IgD-negative memory B cell (primary cell): ENCODE data around the gene MBLAC1. TPM values are rescaled to one million over a fixed set of nuclear protein-coding genes. Genes with fewer than 3 reads are reported as not detected.

Experiments used
- H3K27ac Mint-ChIP-seq, 3 donors: one replicate each; pipeline ENCODE4 v1.8.0; 2020 to 2022; ENCODE audit warnings: mild to moderate bottlenecking in 3 of 3, mixed read lengths in 3 of 3, moderate library complexity in 1 of 3
- H3K27me3 Mint-ChIP-seq: one replicate; pipeline ENCODE4 v1.8.0; 2021; ENCODE audit warnings: mixed read lengths
- H3K36me3 Mint-ChIP-seq: one replicate; pipeline ENCODE4 v1.8.0; 2020; ENCODE audit warnings: mild to moderate bottlenecking, mixed read lengths
- H3K4me1 Mint-ChIP-seq, 3 donors: one replicate each; pipeline ENCODE4 v1.8.0; 2020 to 2022; ENCODE audit warnings: mixed read lengths in 3 of 3, mild to moderate bottlenecking in 1 of 3
- H3K4me3 Mint-ChIP-seq, 4 donors: one replicate each; pipeline ENCODE4 v1.8.0; 2020 to 2022; ENCODE audit warnings: mild to moderate bottlenecking in 4 of 4, mixed read lengths in 4 of 4, moderate library complexity in 3 of 4
- H3K9me3 Mint-ChIP-seq, 3 donors: one replicate each; pipeline ENCODE4 v1.8.0; 2020 to 2021; ENCODE audit warnings: mixed read lengths in 3 of 3, mild to moderate bottlenecking in 1 of 3
- polyA plus RNA-seq: library from polyadenylated mRNA; unstranded; fragments of 300-500 nt; fragmentation: Illumina TruSeq; gene quantifications from one replicate; pipeline ENCODE4 v1.2.3, GENCODE V29; 2021

Gene MBLAC1
- polyA plus RNA-seq, 1 donor from 2014 or later: 1.4 TPM

DNA sequence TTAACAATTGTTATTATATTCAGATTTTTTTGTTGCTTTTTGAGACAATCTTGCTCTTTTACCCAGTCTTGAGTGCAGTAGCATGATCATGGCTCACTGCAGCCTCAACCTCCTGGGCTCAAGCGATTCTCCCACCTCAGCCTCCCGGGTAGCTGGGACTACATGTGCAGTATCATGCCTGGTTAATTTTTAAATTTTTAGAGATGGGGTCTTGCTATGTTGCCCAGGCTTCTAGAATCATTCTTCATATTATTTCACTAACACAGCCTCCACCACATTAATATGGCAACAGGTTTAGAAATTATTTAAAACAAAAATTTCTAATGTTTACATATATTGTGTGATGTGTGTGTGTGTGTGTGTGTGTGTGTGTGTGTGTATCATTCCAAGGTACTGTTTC, 20.5 kb downstream of the MBLAC1 start:
- H3K27me3 Mint-ChIP-seq: no peaks in the 10 kb centered on the region
- H3K4me1 Mint-ChIP-seq: peaks cover 15 to 21% (median 16%) of the 10 kb centered on the region in 3 donors
- no peak overlapping the region for H3K27ac Mint-ChIP-seq
- no peak overlapping the region for H3K4me3 Mint-ChIP-seq
- H3K36me3 Mint-ChIP-seq: peaks cover 2% of the 10 kb centered on the region
- H3K9me3 Mint-ChIP-seq: no peaks in the 10 kb centered on the region

DNA sequence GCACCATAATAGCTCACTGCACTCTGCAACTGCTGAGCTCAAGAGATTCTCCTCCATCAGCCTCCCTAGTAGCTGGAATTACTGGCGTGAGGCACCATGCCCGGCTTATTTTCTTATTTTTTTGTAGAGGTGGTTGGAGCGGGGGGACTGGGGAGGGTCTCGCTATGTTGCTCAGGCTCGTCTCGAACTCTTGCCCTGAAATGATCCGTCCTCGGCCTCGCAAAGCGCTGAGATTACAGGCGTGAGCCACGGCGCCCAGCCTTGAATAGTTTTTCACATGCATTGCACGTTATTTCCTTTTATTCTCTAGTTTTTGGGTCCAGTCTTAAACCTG, 21.4 kb downstream of the MBLAC1 start:
- Mint-ChIP-seq H3K27ac (peak overlapping the region; percentile 82 to 98 (median 97)), H3K4me3 (peak overlapping the region; percentile 80 to 99 (median 97)), H3K36me3 (peaks cover 2% of the 10 kb centered on the region), H3K27me3 (no peaks in the 10 kb centered on the region), H3K4me1 (peaks cover 19 to 29% (median 21%) of the 10 kb centered on the region in 3 donors), H3K9me3 (no peaks in the 10 kb centered on the region)

DNA sequence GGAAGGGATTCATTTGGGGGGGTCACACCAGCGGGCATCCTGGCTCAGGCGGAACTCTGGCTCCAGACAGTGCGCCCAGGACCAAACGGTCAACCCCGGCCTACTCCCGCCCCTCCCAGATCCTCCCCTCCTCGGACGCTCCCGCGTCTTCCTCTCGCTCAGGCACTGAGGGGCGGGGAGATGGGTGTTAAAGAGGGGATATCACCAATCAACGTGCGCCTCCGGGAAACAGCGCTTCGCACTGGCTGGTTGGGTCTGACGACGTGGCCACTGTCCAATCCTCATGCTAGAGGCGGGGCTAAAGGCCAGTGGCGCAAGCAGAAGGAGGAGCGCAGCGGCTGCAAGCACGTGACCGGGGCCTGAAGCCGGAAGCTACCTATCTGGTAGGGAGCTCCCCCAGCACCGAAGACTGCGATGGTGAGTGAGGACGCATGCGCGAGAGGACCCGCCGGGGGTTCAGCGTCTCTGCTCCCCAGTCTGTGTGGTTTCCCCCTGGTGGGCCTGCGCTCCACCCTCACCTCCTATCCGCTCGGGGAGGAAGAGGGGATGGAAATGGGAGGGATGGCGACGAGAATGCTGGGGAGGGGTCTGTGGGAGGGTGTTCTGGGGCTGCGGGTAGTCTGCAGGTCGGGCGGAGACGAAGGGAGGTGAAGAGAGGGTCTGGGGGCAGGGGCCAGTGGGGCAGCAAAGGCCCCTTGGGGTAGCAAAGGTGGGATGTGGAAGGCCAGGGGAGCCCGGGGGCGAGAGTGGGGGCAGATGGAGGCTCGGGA, 22.0 kb downstream of the MBLAC1 start, which contains the start of gene LAMTOR4:
Gene LAMTOR4 (plus strand): TSS at position 360 of the 770 bp plus-strand sequence. CDS start 55 bp downstream, at position 415.
- no peaks in the 10 kb centered on the region for H3K9me3 Mint-ChIP-seq
- H3K36me3 Mint-ChIP-seq: peaks cover 2% of the 10 kb centered on the region
- H3K27me3 Mint-ChIP-seq: no peaks in the 10 kb centered on the region
- peaks cover 19 to 31% (median 24%) of the 10 kb centered on the region in 3 donors for H3K4me1 Mint-ChIP-seq
- H3K4me3 Mint-ChIP-seq: peak within 1 kb of the TSS; percentile 80 to 99 (median 97)
- H3K27ac Mint-ChIP-seq: peak within 1 kb of the TSS; percentile 82 to 98 (median 97)

DNA sequence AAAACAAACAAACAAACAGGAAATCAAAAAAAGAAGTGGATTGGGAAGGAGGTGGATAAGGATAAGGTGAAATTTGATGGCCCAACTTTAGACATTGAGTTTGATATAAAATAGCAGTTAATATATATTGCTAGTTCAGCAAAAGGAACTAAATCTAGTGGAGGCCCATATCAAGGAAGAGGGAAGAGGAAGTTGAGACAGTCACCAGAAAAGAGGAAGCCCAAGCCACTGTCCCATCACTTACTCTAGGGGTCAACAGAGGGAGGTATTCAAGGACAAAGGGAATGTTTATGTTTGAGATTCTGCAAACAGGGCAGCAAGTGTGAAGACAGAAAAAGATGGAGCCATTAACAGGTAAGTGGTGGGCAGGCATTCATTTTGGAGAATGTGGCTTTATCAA, 25.6 kb downstream of the MBLAC1 start:
- Mint-ChIP-seq H3K36me3 (peaks cover 4% of the 10 kb centered on the region), H3K9me3 (no peaks in the 10 kb centered on the region)

DNA sequence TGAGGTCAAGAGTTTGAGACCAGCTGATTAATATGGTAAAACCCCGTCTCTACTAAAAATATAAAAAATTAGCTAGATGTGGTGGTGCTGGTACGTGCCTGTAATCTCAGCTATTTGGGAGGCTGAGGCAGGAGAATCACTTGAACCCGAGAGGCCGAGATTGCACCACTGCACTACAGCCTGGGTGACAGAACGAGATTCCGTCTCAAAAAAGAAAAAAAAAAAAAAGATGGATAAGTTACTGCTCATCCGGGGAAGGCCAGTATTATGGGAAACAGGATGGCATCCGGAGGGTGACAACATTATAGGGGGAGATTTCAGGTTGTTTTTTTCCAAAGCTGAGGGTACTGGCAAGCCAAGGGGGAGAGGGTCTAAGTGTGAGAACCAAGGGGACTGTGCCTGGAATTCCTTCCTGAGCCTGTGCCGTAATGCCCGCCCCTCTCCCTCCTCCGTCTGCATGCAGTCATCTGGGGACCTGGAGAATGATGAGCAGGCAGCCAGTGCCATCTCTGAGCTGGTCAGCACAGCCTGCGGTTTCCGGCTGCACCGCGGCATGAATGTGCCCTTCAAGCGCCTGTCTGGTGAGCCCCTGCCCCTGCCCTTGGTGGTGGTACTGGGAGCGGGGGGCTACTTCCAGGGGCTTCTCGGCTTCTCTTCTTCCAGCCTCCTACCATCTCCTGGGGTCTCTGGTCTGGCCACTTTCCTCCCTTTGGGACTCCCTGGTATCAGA, 26.3 kb downstream of the MBLAC1 start:
- Mint-ChIP-seq H3K27me3 (no peaks in the 10 kb centered on the region), H3K4me3 (peak overlapping the region in 3 of 4 donors; percentile 58 to 88 (median 68)), H3K4me1 (peaks cover 38 to 48% (median 42%) of the 10 kb centered on the region in 3 donors), H3K27ac (peak overlapping the region in 1 of 3 donors; percentile 92), H3K9me3 (no peaks in the 10 kb centered on the region), H3K36me3 (peaks cover 4% of the 10 kb centered on the region)

More for the DNA sequence above, 25.6 kb downstream of the MBLAC1 start:
- Mint-ChIP-seq H3K4me3 (peak overlapping the region; percentile 10 to 88 (median 62)), H3K4me1 (peaks cover 34 to 44% (median 39%) of the 10 kb centered on the region in 3 donors), H3K27me3 (no peaks in the 10 kb centered on the region), H3K27ac (peak overlapping the region in 2 of 3 donors; percentile 36 to 92)

DNA sequence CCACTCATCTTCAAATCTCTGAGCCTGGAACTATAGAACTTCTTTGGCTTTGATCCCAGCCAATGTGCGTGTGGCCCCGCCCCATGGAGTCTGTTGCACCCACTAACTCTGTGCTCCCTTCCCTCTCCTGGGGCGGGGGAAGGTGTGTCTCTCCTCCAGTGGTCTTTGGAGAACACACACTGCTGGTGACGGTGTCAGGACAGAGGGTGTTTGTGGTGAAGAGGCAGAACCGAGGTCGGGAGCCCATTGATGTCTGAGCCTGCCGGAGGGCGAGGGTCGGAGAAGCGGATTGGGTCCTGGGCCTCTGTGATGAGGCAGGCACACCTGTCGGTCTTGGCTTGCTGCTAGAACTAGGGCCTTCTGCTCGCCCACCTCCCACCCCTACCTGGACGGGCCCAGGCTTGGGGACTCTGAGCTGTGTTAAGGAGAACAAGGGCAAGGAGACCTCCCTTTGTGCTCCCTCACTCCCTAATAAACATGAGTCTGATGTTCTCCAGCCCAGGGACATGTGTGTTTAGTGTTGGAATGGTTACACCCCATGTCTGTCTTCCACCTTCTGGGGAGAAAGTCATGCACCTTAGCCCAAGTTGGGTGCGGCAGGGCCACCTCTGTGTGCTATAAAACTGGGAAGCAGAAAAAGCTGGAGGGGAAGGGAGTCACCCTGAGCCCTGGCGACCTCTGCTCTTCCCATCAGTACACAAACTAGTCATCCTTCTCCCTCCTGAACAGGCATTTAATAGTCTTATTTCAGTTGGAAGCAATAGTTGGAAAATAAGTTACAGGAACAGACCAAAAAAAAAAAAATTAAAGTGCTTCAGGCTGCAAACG, 27.2 kb downstream of the MBLAC1 start:
- peaks cover 4% of the 10 kb centered on the region for H3K36me3 Mint-ChIP-seq
- peaks cover 33 to 42% (median 37%) of the 10 kb centered on the region in 3 donors for H3K4me1 Mint-ChIP-seq
- peak overlapping the region in 2 of 3 donors; percentile 82 to 92 for H3K27ac Mint-ChIP-seq
- H3K4me3 Mint-ChIP-seq: peak overlapping the region in 3 of 4 donors; percentile 28 to 68 (median 58)
- no peaks in the 10 kb centered on the region for H3K27me3 Mint-ChIP-seq
- no peaks in the 10 kb centered on the region for H3K9me3 Mint-ChIP-seq

DNA sequence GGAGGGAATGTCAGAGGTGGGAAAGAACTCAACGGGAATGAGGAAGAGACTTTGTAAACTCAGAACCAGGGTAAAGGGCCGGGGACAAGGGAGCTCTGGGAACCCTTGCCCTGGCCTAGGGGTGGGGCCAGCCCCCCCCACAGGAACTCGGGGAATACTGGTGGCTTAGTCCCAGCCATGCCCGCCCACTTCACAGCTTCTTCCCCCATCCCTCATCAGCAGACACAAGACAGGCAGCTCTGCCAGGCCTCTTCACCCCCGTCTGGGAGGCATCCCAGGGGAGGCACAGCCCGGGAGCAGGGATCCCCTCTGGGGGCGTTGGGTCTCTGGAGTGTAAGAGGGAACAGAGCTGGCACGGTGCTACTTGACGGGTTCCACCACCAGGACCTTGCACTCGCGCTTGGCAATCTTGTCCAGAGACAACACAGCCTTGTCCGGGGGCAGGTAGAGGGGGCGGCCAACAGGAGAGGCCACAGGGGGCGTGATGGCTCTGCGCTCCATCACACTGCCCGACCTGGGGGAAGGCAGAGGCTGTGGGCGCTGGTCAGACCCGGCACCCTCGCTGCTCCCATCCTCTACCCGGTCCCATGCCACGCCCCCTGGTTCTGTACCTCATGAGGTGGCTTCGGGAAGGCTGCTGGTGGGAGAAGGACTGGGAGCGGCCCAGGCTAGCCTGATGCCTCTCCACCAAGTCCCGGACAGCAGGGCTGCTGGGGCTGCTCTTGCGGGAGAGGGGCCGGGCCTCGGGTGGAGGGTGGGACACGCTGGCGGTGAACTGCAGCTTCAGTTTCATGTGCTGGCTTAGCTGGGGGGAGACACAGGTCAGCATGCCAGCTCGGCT, 28.1 kb downstream of the MBLAC1 start:
- Mint-ChIP-seq H3K27ac (peak overlapping the region in 2 of 3 donors; percentile 31 to 82), H3K4me1 (peaks cover 32 to 42% (median 40%) of the 10 kb centered on the region in 3 donors)

DNA sequence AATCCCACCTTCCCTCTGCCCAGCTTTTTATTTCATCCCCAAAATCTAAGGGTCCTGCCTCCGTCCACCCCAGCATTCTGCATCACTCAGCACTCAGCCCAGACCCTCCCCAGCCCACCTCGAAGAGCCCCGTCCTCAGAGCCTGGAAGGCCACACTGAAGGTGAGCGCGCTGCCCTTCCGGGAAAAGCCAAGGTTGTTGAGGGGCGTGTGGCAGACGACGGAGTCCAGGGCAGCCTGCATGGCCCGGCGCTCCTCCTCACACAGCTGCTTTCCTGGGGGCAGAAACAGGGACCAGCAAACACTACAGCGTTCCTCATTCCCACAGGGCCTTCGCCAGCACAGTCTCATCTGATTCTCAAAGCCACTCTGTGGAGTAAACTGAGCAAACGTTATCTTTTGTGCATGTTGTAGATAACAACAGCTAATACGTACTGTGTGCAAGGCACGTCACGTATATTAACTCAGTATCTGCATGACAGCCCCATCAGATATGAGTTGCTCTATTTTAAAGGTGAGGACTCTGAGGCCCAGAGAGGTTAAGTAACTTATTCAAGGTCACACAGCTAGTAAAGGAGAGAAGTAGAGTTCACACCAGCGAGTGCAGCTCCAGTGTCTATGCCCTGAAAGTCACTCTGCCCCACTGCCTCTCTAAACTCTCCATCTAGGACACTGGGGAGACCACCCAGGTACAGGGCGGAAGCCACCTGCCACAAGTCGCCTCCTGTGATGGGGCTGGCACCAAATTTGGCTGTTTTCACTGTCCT, 29.0 kb downstream of the MBLAC1 start:
- Mint-ChIP-seq H3K4me1 (peaks cover 25 to 36% (median 35%) of the 10 kb centered on the region in 3 donors), H3K36me3 (peaks cover 2% of the 10 kb centered on the region), H3K27ac (peak overlapping the region; percentile 56 to 93 (median 76)), H3K27me3 (no peaks in the 10 kb centered on the region), H3K9me3 (no peaks in the 10 kb centered on the region), H3K4me3 (peak overlapping the region in 3 of 4 donors; percentile 47 to 85 (median 74))

More for the DNA sequence above, 28.1 kb downstream of the MBLAC1 start:
- Mint-ChIP-seq H3K9me3 (no peaks in the 10 kb centered on the region), H3K4me3 (peak overlapping the region in 2 of 4 donors; percentile 47 to 68), H3K27me3 (no peaks in the 10 kb centered on the region), H3K36me3 (peaks cover 4% of the 10 kb centered on the region)

DNA sequence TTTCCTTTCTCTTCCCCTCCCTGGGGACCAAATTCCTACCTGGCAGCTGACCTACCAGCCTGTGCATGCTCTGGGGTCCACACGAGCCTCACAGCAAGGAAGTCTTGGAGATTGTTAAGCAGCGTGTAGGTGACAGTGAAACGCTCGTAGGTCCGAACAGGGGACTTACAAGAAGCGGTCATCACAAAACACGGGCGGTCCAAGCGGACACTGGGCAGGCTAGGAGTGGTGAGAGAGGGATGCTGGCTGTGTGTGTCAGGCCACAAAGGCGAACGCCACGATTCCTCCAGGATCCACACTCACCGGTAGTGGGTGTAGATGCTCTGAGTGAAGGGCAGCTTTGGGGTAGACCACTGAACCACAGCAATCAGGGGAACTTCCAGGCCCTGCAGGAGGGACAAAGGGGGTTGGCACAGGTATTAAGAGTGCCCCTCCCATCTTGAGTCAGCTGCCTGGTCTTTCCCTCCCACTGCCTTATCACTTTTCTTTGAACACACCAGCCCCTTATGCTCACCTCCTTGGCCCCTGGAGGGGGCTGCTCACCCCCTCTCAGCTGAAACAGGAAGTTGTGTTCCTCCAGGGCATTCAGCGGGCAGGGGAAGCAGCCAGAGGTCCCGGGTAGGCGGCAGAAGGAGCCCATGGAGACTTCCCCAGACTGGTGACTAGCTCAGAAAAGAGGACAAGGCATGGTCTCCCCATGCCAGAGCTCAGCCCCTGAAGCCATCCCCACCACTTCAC, 29.7 kb downstream of the MBLAC1 start:
- peak overlapping the region; percentile 89 to 95 (median 93) for H3K27ac Mint-ChIP-seq
- no peaks in the 10 kb centered on the region for H3K27me3 Mint-ChIP-seq
- H3K36me3 Mint-ChIP-seq: peaks cover 2% of the 10 kb centered on the region
- no peaks in the 10 kb centered on the region for H3K9me3 Mint-ChIP-seq
- peak overlapping the region; percentile 79 to 93 (median 86) for H3K4me3 Mint-ChIP-seq
- peaks cover 28 to 36% (median 35%) of the 10 kb centered on the region in 3 donors for H3K4me1 Mint-ChIP-seq

DNA sequence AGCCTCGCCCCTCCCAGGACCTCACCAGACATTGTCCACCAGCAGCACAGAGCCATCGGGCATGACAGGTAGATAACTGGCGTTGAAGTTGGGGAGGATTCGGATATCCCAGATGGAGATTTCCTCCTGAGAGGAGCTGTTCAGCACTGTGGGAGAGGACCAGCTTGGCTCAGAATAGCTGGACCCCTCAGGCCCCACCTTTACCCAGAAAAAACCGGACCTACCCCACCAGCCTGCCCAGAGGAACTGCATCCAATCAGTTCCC, 30.2 kb downstream of the MBLAC1 start:
- H3K27ac Mint-ChIP-seq: peak overlapping the region; percentile 89 to 95 (median 93)
- H3K4me3 Mint-ChIP-seq: peak overlapping the region; percentile 79 to 93 (median 86)
- no peaks in the 10 kb centered on the region for H3K27me3 Mint-ChIP-seq
- H3K36me3 Mint-ChIP-seq: peaks cover 2% of the 10 kb centered on the region
- peaks cover 28 to 37% (median 31%) of the 10 kb centered on the region in 3 donors for H3K4me1 Mint-ChIP-seq
- H3K9me3 Mint-ChIP-seq: no peaks in the 10 kb centered on the region

DNA sequence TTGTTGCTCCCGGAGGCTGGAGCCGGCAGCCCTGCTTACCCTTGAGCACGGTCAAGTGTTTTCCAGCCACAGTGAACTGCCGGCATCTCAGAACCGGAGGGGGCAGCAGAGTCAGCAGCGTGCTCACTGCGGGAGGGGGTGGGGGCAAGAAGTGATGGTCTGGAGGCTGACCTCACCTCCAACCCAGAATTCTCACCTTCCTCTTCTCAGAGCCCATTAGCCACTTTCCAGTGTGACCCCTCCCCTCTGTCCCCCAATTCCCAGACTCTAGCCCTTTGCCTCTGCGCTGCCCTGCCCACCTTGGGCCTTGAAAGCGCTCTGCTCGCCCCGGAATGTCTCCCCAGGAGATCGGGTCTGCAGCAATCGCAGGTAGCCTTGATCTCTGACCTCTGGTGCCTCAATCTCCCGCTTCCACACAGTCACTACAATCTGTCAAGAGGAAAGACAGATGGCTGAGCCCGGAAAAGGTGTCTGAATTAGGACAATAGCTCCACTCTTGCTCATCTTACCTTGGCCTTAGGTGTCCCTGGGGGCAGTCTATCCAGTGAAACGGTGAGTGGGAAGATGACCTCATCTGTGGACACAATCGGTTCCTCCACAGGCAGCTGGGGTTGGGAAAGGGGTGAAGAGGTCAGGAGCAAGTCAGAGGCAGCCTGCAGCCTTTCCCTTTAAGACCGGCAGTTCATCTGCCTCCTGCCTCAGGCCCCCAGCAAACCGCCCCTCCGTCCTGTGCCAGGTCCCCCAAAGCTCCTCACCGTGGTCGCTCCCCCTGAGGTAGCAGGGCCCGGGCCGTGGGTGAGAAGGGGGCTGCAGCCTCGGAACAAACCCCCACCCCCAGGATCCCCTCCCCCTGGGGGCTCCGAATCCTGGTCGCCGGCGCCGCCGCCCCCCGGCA, 30.8 kb downstream of the MBLAC1 start:
- Mint-ChIP-seq H3K36me3 (peaks cover 2% of the 10 kb centered on the region), H3K27ac (peak overlapping the region; percentile 76 to 95 (median 89)), H3K9me3 (no peaks in the 10 kb centered on the region), H3K4me3 (peak overlapping the region; percentile 79 to 93 (median 87)), H3K27me3 (no peaks in the 10 kb centered on the region), H3K4me1 (peaks cover 24 to 32% (median 25%) of the 10 kb centered on the region in 3 donors)
